Stimulated activated effector memory CD8-positive, alpha-beta T cell treated with anti-CD3 and anti-CD28 coated beads, Interleukin-12 subunit alpha, Interleukin-12 subunit beta, amount 100 ng/mL, for 72 hours (primary cell): ENCODE measurements around the gene RGL4.
"Not testable (repeated sequence)": the region's sequence is repeated elsewhere in the genome, so short reads cannot be mapped to it uniquely, and the experiment has no call there.

Experiments used
- ATAC-seq: fragments of 150-1000 bp; cut with Tn5 transposase; 2 replicates; pipeline ENCODE4 v1.10.0; 2021
- DNase-seq, 2 donors: peaks; one replicate each; pipeline ENCODE4 v3.0.0; 2021 to 2022; ENCODE audit warnings: low spot score in 2 of 2
- H3K27ac Mint-ChIP-seq: one replicate; pipeline ENCODE4 v1.8.0; 2022; ENCODE audit warnings: mild to moderate bottlenecking, mixed read lengths
- H3K36me3 Mint-ChIP-seq: one replicate; pipeline ENCODE4 v1.8.0; 2022; ENCODE audit warnings: mild to moderate bottlenecking, mixed read lengths
- H3K4me1 Mint-ChIP-seq: one replicate; pipeline ENCODE4 v1.8.0; 2022; ENCODE audit warnings: mixed read lengths
- H3K4me3 Mint-ChIP-seq: one replicate; pipeline ENCODE4 v1.8.0; 2022; ENCODE audit warnings: mild to moderate bottlenecking, mixed read lengths
- H3K9me3 Mint-ChIP-seq: one replicate; pipeline ENCODE4 v1.8.0; 2022; ENCODE audit warnings: mixed read lengths

The RGL4 gene

GRCh38 chr22:23722160-23722559 is 31.3 kb downstream of the RGL4 start:
- no peak for ATAC-seq

DNA sequence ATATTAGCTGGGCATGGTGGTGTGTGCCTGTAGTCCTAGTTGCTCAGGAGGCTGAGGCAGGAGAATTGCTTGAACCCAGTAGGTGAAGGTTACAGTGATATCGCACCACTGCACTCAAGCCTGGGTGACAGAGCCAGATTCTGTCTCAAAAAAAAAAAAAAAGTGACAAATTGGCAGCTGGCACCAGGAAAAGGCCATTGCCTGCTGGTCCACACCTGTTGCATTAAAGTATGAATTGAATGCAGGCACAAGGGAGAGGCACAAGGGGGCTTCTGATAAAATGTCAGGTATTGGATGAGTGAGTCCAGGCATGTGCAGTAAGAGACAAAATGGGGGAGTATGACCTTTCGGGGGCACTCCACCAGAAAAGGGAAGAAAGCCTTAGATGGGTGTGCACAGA is 31.9 kb downstream of the RGL4 start:
- ATAC-seq (no peak), DNase-seq (no peak)
- no peaks in the 10 kb centered on the region for H3K9me3 Mint-ChIP-seq
- H3K36me3 Mint-ChIP-seq: no peaks in the 10 kb centered on the region
- H3K4me3 Mint-ChIP-seq: no peak overlapping the region
- no peaks in the 10 kb centered on the region for H3K4me1 Mint-ChIP-seq
- H3K27ac Mint-ChIP-seq: no peak overlapping the region

More at GRCh38 chr22:23722160-23722559, 31.3 kb downstream of the RGL4 start:
- no peaks in the 10 kb centered on the region for H3K4me1 Mint-ChIP-seq
- no peak overlapping the region for H3K27ac Mint-ChIP-seq
- no peaks in the 10 kb centered on the region for H3K9me3 Mint-ChIP-seq
- H3K4me3 Mint-ChIP-seq: no peak overlapping the region
- no peaks in the 10 kb centered on the region for H3K36me3 Mint-ChIP-seq
- DNase-seq: no peak

DNA sequence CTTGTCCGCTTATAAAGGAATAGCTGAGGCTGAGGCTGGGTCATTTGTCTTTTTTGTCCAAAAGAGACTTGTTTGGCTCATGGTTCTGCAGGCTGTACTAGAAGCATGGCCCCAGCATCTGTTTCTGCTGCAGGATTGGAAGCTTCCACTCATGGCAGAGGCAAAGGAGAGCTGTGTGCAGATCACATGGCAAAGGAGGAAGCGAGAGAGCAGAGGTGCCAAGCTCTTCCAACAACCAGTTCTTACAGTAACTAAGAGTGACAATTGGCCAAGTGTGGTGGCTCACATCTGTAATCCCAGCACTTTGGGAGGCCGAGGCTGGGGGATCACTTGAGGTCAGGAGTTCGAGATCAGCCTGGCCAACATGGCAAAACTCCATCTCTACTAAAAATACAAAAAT is 37.3 kb downstream of the RGL4 start:
- not testable (repeated sequence) for ATAC-seq, H3K4me3 Mint-ChIP-seq, H3K36me3 Mint-ChIP-seq

DNA sequence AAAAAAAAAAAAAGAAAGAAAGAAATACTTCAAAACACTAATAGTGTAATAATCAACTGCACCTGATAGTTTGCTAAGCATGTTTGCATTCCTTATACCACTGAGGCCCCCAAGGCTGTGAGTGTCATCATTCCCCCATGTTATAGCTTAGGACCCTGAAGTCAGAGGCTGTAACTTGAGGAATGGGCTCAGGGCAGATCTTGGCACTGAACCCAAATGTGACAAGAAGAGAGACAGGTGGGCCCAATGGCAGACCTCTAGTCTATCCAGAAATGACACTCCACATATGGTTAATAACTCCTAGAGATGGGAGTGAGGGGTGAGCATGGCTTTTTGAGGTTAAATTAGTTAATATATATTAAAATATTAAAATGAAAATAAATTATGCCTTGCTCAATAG is 46.9 kb downstream of the RGL4 start:
- Mint-ChIP-seq H3K36me3 (peaks cover 6% of the 10 kb centered on the region), H3K27ac (no peak overlapping the region), H3K4me1 (no peaks in the 10 kb centered on the region), H3K9me3 (no peaks in the 10 kb centered on the region), H3K4me3 (no peak overlapping the region)
- ATAC-seq: no peak
- no peak for DNase-seq

More for the DNA sequence above, 37.3 kb downstream of the RGL4 start:
- H3K4me1 Mint-ChIP-seq, DNase-seq, H3K27ac Mint-ChIP-seq, H3K9me3 Mint-ChIP-seq: not testable (repeated sequence)

DNA sequence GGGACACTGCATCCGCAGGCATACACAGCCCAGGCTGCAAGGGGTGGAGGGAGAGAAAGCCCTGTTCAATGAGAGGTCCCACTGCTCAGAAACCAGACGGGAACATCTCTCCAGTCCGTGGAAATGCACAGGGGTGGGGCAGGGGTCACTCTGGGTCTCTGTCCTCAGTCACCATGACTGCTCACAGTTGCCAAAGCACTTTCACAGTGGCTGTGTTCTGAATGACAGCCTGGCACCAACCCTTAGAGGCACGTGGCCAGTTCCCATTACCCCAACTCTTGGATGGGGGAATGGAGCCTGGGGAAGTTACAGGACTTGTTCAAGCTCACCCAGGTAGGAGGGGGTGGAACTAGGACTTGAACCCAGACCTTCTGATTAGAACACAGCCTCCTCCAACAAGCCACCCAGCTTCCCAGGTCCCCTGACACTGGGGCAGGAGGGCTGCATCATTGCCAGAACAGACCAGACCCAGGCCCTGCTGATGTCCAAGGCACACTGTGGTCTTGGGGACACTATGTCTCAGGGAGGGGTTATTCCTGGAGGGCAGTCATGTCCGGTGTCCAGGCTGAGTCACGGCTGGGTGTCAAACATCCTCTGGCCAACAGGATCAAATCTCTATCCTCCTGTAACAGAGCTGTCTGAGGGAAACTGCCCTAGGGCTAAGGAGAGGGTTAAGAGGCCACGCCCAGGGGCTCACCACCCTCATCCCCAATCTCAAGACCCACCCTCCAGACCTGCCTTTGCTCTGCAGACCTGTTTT is 51.9 kb downstream of the RGL4 start:
- ATAC-seq (no peak), DNase-seq (no peak)
- peaks cover 4% of the 10 kb centered on the region for H3K9me3 Mint-ChIP-seq
- no peak overlapping the region for H3K4me3 Mint-ChIP-seq
- peaks cover 25% of the 10 kb centered on the region for H3K36me3 Mint-ChIP-seq
- no peaks in the 10 kb centered on the region for H3K4me1 Mint-ChIP-seq
- H3K27ac Mint-ChIP-seq: peak overlapping the region; percentile 32

- H3K27ac Mint-ChIP-seq: peak overlapping the region; percentile 32
- H3K36me3 Mint-ChIP-seq: peaks cover 29% of the 10 kb centered on the region
- no peak for DNase-seq
- H3K9me3 Mint-ChIP-seq: peaks cover 4% of the 10 kb centered on the region
- H3K4me1 Mint-ChIP-seq: no peaks in the 10 kb centered on the region
- no peak for ATAC-seq
- H3K4me3 Mint-ChIP-seq: no peak overlapping the region
These were observed 52.5 kb downstream of the RGL4 start for GRCh38 chr22:23743303-23743705.

- Mint-ChIP-seq H3K27ac (no peak overlapping the region), H3K4me3 (no peak overlapping the region), H3K9me3 (peaks cover 4% of the 10 kb centered on the region), H3K4me1 (no peaks in the 10 kb centered on the region), H3K36me3 (peaks cover 29% of the 10 kb centered on the region)
- ATAC-seq: no peak
- DNase-seq: no peak
These were observed 53.2 kb downstream of the RGL4 start for GRCh38 chr22:23744001-23744400.

- Mint-ChIP-seq H3K36me3 (peaks cover 29% of the 10 kb centered on the region), H3K4me1 (peaks cover under 1% of the 10 kb centered on the region), H3K27ac (no peak overlapping the region), H3K4me3 (no peak overlapping the region), H3K9me3 (peaks cover 4% of the 10 kb centered on the region)
- ATAC-seq (no peak), DNase-seq (no peak)
These were observed 53.7 kb downstream of the RGL4 start for GRCh38 chr22:23744485-23744884.

- no peak overlapping the region for H3K27ac Mint-ChIP-seq
- H3K4me3 Mint-ChIP-seq: no peak overlapping the region
- H3K36me3 Mint-ChIP-seq: peaks cover 27% of the 10 kb centered on the region
- peaks cover 4% of the 10 kb centered on the region for H3K9me3 Mint-ChIP-seq
- DNase-seq (no peak), ATAC-seq (no peak)
- peaks cover 14% of the 10 kb centered on the region for H3K4me1 Mint-ChIP-seq
These were observed 55.0 kb downstream of the RGL4 start for GRCh38 chr22:23745791-23746190.
